ENCODE results near the gene PDLIM5.

PDLIM5 gene

DNA sequence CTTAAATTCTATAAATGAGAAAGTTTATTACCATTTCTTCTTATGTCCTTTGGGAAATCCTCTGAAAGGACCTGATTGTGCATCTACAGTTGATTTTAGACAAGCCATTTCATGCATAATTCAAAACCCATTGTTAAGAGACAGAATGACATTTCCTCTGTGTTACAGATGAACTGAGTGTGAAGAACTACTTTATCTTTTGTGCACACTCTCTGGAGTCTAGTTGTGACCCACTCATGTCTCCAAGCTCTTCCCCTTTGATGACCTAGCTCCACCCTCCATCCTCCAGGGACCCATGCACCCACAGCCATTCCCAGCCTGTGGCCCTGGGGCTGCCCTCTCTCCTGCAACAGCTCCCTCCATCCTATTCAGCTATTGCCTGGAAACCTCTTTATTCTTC, 248.6 kb downstream of the PDLIM5 start:
- no peak for DNase-seq (ENCODE audit: low spot score)

DNA sequence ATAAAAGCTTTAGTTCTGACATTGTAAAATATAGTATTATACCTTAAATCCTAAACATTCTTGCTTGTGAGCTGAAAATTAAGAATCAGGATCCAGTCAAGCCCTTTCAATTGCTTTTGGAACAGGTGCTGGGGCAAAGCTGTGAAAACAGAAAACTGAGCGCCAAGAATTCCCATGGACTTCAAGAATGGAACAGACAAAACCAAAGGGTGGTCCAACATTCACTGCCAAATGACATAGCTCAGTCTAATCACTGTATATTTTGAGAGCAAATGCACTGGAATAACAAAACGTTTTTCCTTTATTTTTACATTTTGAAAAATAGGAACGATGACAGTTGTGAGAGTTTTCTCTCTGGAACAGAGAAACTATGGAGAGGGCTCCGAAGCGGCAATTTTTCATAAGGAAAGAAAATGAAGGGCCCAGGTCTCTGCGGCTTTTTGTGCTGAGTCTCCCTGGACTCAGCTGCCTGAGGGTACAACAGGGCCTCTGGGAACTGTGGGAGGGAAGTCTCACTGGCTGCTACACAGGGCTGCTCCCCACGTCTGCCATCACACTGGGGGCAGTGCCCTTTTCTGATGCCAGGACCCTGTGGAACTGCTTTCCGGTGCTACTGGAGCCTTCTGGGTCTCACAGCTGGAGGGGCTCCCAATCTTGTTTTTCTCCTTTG, 250.0 kb downstream of the PDLIM5 start:
- DNase-seq (ENCODE audit: low spot score): no peak

GRCh38 chr4:94711635-94712034, 259.9 kb downstream of the PDLIM5 start:
- DNase-seq (ENCODE audit: low spot score): no peak

GRCh38 chr4:94714365-94715160, 262.8 kb downstream of the PDLIM5 start:
- no peak for DNase-seq (ENCODE audit: low spot score)

DNA sequence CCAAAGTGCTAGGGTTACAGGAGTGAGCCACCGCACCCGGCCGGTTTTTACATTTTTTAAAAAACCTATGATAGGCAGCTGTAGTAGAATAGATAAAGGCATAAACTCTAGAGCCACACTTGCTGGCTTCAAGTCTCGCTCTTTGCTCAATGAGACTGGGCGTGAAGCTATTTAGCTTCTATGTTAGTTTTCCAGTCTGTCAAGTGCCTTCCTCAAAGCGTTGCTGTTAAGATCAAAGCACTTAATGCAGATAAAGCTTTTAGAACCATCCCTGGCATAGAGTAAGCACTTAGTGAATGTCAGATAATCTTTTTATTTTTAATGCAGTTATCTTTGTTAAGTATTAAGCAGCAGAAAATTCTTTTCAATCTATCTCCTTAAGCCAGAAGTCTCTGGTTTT, 264.0 kb downstream of the PDLIM5 start:
- no peak for DNase-seq (ENCODE audit: low spot score)
